ENCODE data around the gene LTBP4. TPM values are rescaled to one million over a fixed set of nuclear protein-coding genes. Genes with fewer than 3 reads are reported as not detected.

Gene LTBP4
- total RNA-seq, 4 donors from 2014 or later: 199 to 369 (median 320) TPM

DNA sequence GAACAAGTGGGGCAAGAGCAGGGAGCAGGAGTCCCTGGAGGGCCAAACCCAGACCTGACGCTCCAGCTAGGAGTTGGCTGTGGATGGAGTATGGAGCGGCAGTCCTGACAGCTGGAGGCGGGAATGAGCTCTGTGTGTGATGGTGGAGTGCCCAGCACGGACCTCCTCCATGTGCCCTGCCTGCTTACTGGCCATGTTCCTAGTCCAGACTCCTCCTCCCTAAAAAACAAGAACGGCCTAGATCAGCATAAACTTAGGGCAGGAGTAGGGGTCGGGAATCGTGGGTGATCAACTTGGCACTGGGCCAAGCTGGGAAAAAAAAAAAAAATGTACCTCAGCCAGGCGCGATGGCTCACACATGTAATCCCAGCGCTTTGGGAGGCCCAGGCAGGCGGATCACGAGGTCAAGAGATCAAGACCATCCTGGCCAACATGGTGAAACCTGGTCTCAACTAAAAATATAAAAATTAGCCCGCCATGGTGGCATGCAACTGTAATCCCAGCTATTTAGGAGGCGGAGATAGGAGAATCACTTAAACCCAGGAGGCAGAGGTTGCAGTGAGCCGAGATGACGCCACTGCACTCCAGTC is 29.5 kb downstream of the LTBP4 start:
- TF ChIP-seq EP300 (IDR thresholded peaks at IDR 0.05) (no peak), POLR2A (IDR thresholded peaks at IDR 0.05) (no peak), POLR2AphosphoS5 (IDR thresholded peaks at IDR 0.05) (no peak)
- TF ChIP-seq, protein P1, sequence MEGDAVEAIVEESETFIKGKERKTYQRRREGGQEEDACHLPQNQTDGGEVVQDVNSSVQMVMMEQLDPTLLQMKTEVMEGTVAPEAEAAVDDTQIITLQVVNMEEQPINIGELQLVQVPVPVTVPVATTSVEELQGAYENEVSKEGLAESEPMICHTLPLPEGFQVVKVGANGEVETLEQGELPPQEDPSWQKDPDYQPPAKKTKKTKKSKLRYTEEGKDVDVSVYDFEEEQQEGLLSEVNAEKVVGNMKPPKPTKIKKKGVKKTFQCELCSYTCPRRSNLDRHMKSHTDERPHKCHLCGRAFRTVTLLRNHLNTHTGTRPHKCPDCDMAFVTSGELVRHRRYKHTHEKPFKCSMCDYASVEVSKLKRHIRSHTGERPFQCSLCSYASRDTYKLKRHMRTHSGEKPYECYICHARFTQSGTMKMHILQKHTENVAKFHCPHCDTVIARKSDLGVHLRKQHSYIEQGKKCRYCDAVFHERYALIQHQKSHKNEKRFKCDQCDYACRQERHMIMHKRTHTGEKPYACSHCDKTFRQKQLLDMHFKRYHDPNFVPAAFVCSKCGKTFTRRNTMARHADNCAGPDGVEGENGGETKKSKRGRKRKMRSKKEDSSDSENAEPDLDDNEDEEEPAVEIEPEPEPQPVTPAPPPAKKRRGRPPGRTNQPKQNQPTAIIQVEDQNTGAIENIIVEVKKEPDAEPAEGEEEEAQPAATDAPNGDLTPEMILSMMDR (IDR thresholded peaks at IDR 0.05): no peak
- Histone ChIP-seq H3K4me1 (peaks cover 0 to 13% (median 7%) of the 10 kb centered on the region in 3 donors), H3K27ac (peak overlapping the region in 2 of 4 donors; percentile 19 to 24), H3K9me3 (no peaks in the 10 kb centered on the region), H3K36me3 (peaks cover 0 to 47% of the 10 kb centered on the region in 2 donors), H3K27me3 (no peaks in the 10 kb centered on the region), H3K4me3 (no peak overlapping the region)
- WGBS, 2 donors (ENCODE audit: low coverage in 1 of 2): 78 to 100% methylated on average over 2 to 9 of the region's 16 CpGs
- ATAC-seq: no peak

DNA sequence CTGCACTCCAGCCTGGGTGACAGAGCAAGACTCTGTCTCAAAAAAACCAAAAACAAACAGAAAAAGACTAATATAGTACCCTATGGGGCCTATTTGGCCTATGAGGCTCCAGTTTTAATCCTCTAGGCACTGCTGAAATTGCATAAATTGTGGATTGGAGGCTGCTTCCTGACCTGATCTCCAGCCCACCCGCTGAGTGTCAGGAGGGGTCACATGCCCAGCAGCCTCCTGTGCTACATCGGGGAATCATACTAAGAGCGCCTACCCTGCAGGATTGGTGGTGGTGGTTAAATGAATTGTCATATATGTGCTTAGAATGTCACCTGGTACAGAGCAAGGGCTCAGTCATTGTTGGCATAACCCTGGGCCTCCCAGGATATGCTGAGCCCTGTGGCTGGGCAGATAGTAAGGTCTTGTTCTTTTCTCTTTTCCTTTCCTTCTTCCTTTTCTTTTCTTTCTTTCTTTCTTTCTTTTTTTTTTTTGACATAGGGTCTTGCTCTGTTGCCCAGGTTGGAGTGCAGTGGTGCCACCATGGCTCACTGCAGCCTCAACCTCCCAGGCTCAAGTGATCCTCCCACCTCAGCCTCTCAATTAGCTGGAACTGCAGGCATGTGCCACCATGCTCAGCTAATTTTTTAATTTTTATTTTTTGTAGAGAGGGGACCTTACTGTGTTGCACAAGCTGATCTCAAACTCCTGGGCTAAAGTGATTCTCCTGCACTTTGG is 31.3 kb downstream of the LTBP4 start:
- ATAC-seq: no peak
- H3K27ac ChIP-seq: peak overlapping the region in 1 of 4 donors; percentile 74
- TF ChIP-seq POLR2AphosphoS5 (IDR thresholded peaks at IDR 0.05): no peak
- no peak for TF ChIP-seq POLR2A (IDR thresholded peaks at IDR 0.05)
- no peak for TF ChIP-seq EP300 (IDR thresholded peaks at IDR 0.05)
- TF ChIP-seq, protein P1 (IDR thresholded peaks at IDR 0.05): no peak
- H3K27me3 ChIP-seq: no peaks in the 10 kb centered on the region
- no peaks in the 10 kb centered on the region for H3K9me3 ChIP-seq
- peaks cover 0 to 13% (median 7%) of the 10 kb centered on the region in 3 donors for H3K4me1 ChIP-seq
- no peak overlapping the region for H3K4me3 ChIP-seq
- H3K36me3 ChIP-seq: peaks cover 0 to 29% of the 10 kb centered on the region in 2 donors
- WGBS, 2 donors (ENCODE audit: low coverage in 1 of 2): 90 to 93% methylated on average over 2 to 3 of the region's 3 CpGs

DNA sequence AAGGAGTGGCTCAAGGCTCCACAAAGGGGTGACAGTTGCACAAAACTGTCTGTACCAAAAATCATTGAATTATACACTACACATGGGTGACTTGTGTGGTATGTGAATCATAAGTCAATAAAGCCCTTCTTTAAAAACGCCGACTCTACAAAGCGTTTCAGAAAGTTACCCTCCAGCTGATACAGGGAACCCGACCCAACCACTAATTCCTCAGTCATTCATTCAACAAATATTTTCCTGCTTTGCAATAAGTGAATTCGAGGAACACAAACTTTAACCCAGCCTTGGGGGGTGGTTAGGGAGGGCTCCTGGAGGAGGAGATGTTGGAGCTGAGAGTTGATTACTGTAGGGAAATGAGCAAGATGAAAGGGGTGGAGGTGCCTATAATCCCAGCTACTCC is 32.0 kb downstream of the LTBP4 start:
- H3K4me3 ChIP-seq: no peak overlapping the region
- ATAC-seq: no peak
- H3K36me3 ChIP-seq: peaks cover 0 to 22% of the 10 kb centered on the region in 2 donors
- no peaks in the 10 kb centered on the region for H3K9me3 ChIP-seq
- TF ChIP-seq, protein P1 (IDR thresholded peaks at IDR 0.05): no peak
- TF ChIP-seq EP300 (IDR thresholded peaks at IDR 0.05) (no peak), POLR2AphosphoS5 (IDR thresholded peaks at IDR 0.05) (no peak), POLR2A (IDR thresholded peaks at IDR 0.05) (no peak)
- WGBS, 2 donors (ENCODE audit: low coverage in 1 of 2): 72 to 100% methylated on average over 4 to 5 of the region's 5 CpGs
- peaks cover 0 to 13% (median 7%) of the 10 kb centered on the region in 3 donors for H3K4me1 ChIP-seq
- H3K27ac ChIP-seq: peak overlapping the region in 1 of 4 donors; percentile 74
- no peaks in the 10 kb centered on the region for H3K27me3 ChIP-seq

DNA sequence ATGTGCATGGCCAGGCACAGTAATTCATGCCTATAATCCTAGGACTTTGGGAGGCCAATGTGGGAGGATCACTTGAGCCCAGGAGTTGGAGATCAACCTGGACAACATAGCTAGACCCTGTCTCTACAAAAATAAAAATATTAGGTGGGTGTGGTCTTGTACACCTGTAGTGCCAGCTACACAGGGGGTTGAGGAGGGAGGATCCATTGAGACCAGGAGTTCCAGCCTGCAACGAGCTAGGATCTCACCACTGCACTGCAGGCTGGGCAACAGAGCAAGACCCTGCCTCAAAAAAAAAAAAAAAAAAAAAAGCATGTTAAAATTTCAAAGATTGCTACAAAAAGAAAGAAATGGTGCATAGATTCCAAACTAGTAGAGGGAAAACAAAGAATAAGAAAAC is 37.2 kb downstream of the LTBP4 start:
- no peaks in the 10 kb centered on the region for H3K36me3 ChIP-seq
- no peaks in the 10 kb centered on the region for H3K9me3 ChIP-seq
- ATAC-seq: no peak
- WGBS, 2 donors (ENCODE audit: low coverage in 1 of 2): 83% methylated on average over 1 of the region's 1 CpG; no CpG with 5 or more reads in 1 of the 2 donors
- no peaks in the 10 kb centered on the region for H3K27me3 ChIP-seq
- H3K27ac ChIP-seq: no peak overlapping the region
- TF ChIP-seq POLR2A (IDR thresholded peaks at IDR 0.05) (no peak), POLR2AphosphoS5 (IDR thresholded peaks at IDR 0.05) (no peak), EP300 (IDR thresholded peaks at IDR 0.05) (no peak)
- TF ChIP-seq, protein P1 (IDR thresholded peaks at IDR 0.05): no peak
- peaks cover 0 to 40% (median 19%) of the 10 kb centered on the region in 3 donors for H3K4me1 ChIP-seq
- no peak overlapping the region for H3K4me3 ChIP-seq

All from gastroesophageal sphincter (tissue), 4 donors.